Transverse colon (tissue), 4 donors: ENCODE data around the gene IRF2BP1. TPM values are rescaled to one million over a fixed set of nuclear protein-coding genes. Genes with fewer than 3 reads are reported as not detected.

Source experiments
- DNase-seq: peaks from one replicate; pipeline ENCODE4 v3.0.0-alpha.2; 2019
- H3K27ac ChIP-seq, 4 donors: fragments of 200-600 bp; sonication (generic); 2 replicates each; pipeline ENCODE4 v1.5.1; 2016 to 2018; ENCODE audit warnings: inconsistent platforms in 4 of 4
- H3K27me3 ChIP-seq: fragments of 200-600 bp; sonication (generic); 2 replicates; pipeline ENCODE4 v1.5.1; 2017; ENCODE audit warnings: inconsistent platforms
- H3K36me3 ChIP-seq, 4 donors: fragments of 200-600 bp; sonication (generic); 2 replicates each; pipeline ENCODE4 v1.5.1; 2017 to 2019; ENCODE audit warnings: inconsistent platforms in 4 of 4
- H3K4me1 ChIP-seq, 4 donors: fragments of 200-600 bp; sonication (generic); 2 replicates each; pipeline ENCODE4 v1.5.1; 2017 to 2020; ENCODE audit warnings: inconsistent platforms in 4 of 4
- H3K4me3 ChIP-seq, 4 donors: fragments of 200-600 bp; sonication (generic); 1 replicate in 1 of 4; 2 replicates in 3 of 4; pipeline versions ENCODE4 v1.5.1 to v1.6.1; 2017 to 2019; ENCODE audit warnings: inconsistent platforms in 4 of 4
- H3K9me3 ChIP-seq, 2 donors: fragments of 200-600 bp; sonication (generic); 2 replicates each; pipeline ENCODE4 v1.5.1; 2017 to 2019; ENCODE audit warnings: inconsistent platforms in 2 of 2
- CTCF ChIP-seq, 5 experiments: fragments of 200-600 bp in 3 of 5; fragments of 450-650 bp in 2 of 5; sonication (generic) in 3 of 5; IDR thresholded peaks; 1 replicate in 2 of 5; 2 replicates in 3 of 5; pipeline ENCODE4 v1.5.1; 2016 to 2017; ENCODE audit warnings: antibody characterized with exemption in 5 of 5, inconsistent platforms in 3 of 5, mild to moderate bottlenecking in 2 of 5, moderate library complexity in 1 of 5
- EP300 ChIP-seq: sonication (generic); formaldehyde crosslinking; IDR thresholded peaks from one replicate; pipeline ENCODE4 v1.6.1; 2017; ENCODE audit warnings: antibody characterized with exemption, low read depth
- POLR2A ChIP-seq: fragments of 450-650 bp; IDR thresholded peaks from one replicate; pipeline ENCODE4 v1.6.1; 2016; ENCODE audit warnings: antibody characterized with exemption, mild to moderate bottlenecking, moderate library complexity
- POLR2AphosphoS5 ChIP-seq, 3 donors: sonication (generic); formaldehyde crosslinking; IDR thresholded peaks; one replicate each; pipeline ENCODE4 v1.6.1; 2016; ENCODE audit warnings: antibody characterized with exemption in 3 of 3
- WGBS, 2 donors: methylation state at CpG; one replicate each; pipeline ENCODE4 v1.1.5; 2018; ENCODE audit warnings: low coverage in 1 of 2; 5-methylcytosine and 5-hydroxymethylcytosine counted together
- in situ Hi-C, 4 donors: fragments of 200-750 bp; cut with MboI; loops; one replicate each; pipeline versions ENCODE4 v1.15.0 to v1.15.1; 2017; ENCODE audit warnings: low sequenced_read_pairs in 3 of 4, low pct_ligation_motif_present in 1 of 4, low pct_unique_long_range_greater_than_20kb in 1 of 4
- intact Hi-C: fragments of 100-400 bp; cut with DNase I; formaldehyde crosslinking; loops from one replicate; pipeline ENCODE4 v1.15.1; 2023; ENCODE audit warnings: low total_unique reads
- total RNA-seq, 4 donors: library from RNA; depleted of rRNA; stranded (reverse); fragments of >200 nt; gene quantifications; one replicate each; pipeline ENCODE4 v1.1.0, GENCODE V29; 2016

Gene IRF2BP1
- 10 to 100 TPM; 24.9 to 34.1 (median 29.5) TPM for total RNA-seq

- DNase-seq = peak; percentile 94
- in situ Hi-C loops = no loop called here
- WGBS, 2 donors = 1% methylated on average over 61 of the region's 107 CpGs; no CpG with 5 or more reads in 1 of the 2 donors
- peak within 1 kb of the TSS; percentile 61 to 83 (median 66) for H3K4me3 ChIP-seq
- H3K27ac ChIP-seq = peak within 1 kb of the TSS; percentile 87 to 92 (median 90)
- intact Hi-C loops = no loop called here
- TF ChIP-seq POLR2A (no peak), POLR2AphosphoS5 (IDR thresholded peaks at IDR 0.05) (peak; percentile 74 to 88 (median 82)), CTCF (IDR thresholded peaks at IDR 0.05) (peak in 1 of 5 experiments; percentile 3), EP300 (no peak)
- H3K9me3 ChIP-seq = no peaks in the 10 kb centered on the region
- H3K36me3 ChIP-seq = no peaks in the 10 kb centered on the region
- no peaks in the 10 kb centered on the region for H3K27me3 ChIP-seq
- peaks cover 38 to 52% (median 44%) of the 10 kb centered on the region in 4 donors for H3K4me1 ChIP-seq
Measured at GRCh38 chr19:45885556-45886426, at the start of gene IRF2BP1. Gene IRF2BP1 (minus strand): TSS chr19:45886141. CDS start chr19:45885774, 367 bp downstream.

GRCh38 chr19:45935267-45935666, 49.3 kb upstream of the IRF2BP1 start:
- H3K4me3 ChIP-seq = no peak overlapping the region
- H3K36me3 ChIP-seq = no peaks in the 10 kb centered on the region
- H3K9me3 ChIP-seq = no peaks in the 10 kb centered on the region
- H3K27me3 ChIP-seq = peaks cover 55% of the 10 kb centered on the region
- 75% methylated on average over 19 of the region's 19 CpGs; no CpG with 5 or more reads in 1 of the 2 donors for WGBS, 2 donors
- H3K27ac ChIP-seq = no peak overlapping the region
- intact Hi-C loops = no loop called here
- in situ Hi-C loops = no loop called here
- TF ChIP-seq EP300 (no peak), POLR2AphosphoS5 (IDR thresholded peaks at IDR 0.05) (no peak), POLR2A (no peak), CTCF (IDR thresholded peaks at IDR 0.05) (no peak)
- no peak for DNase-seq
- no peaks in the 10 kb centered on the region for H3K4me1 ChIP-seq

- DNase-seq = no peak
- Histone ChIP-seq H3K4me1 (no peaks in the 10 kb centered on the region), H3K27me3 (peaks cover 52% of the 10 kb centered on the region), H3K4me3 (no peak overlapping the region), H3K9me3 (no peaks in the 10 kb centered on the region), H3K27ac (no peak overlapping the region), H3K36me3 (no peaks in the 10 kb centered on the region)
- in situ Hi-C loops = no loop called here
- TF ChIP-seq POLR2A (no peak), POLR2AphosphoS5 (IDR thresholded peaks at IDR 0.05) (no peak), EP300 (no peak), CTCF (IDR thresholded peaks at IDR 0.05) (no peak)
- 11 to 30% methylated on average over 3 to 19 of the region's 19 CpGs for WGBS, 2 donors
- intact Hi-C loops = no loop called here
Measured at GRCh38 chr19:45934551-45935230, 48.8 kb upstream of the IRF2BP1 start.

- intact Hi-C loops = no loop called here
- Histone ChIP-seq H3K9me3 (no peaks in the 10 kb centered on the region), H3K4me1 (no peaks in the 10 kb centered on the region), H3K27me3 (peaks cover 49% of the 10 kb centered on the region), H3K36me3 (no peaks in the 10 kb centered on the region), H3K27ac (no peak overlapping the region), H3K4me3 (no peak overlapping the region)
- in situ Hi-C loops = no loop called here
- TF ChIP-seq POLR2A = no peak
- no peak for TF ChIP-seq EP300
- no peak for TF ChIP-seq POLR2AphosphoS5 (IDR thresholded peaks at IDR 0.05)
- TF ChIP-seq CTCF (IDR thresholded peaks at IDR 0.05) = no peak
- WGBS, 2 donors = 64 to 66% methylated on average over 4 to 9 of the region's 9 CpGs
- no peak for DNase-seq
Measured at GRCh38 chr19:45933759-45934158, 47.8 kb upstream of the IRF2BP1 start.
